Parathyroid adenoma (tissue), 2 donors: ENCODE data around the gene POMP.

Source experiments
- H2AFZ ChIP-seq: fragments of 300-600 bp; sonication (generic); one replicate; pipeline ENCODE4 v1.7.0; 2017; ENCODE audit warnings: antibody characterized with exemption, mild to moderate bottlenecking
- H3K27ac ChIP-seq: fragments of 300-600 bp; sonication (generic); one replicate; pipeline ENCODE4 v1.7.0; 2017
- H3K27me3 ChIP-seq: fragments of 300-600 bp; sonication (generic); one replicate; pipeline ENCODE4 v1.7.0; 2017; ENCODE audit warnings: low read length; ENCODE audit not compliant: control insufficient read depth, insufficient read depth
- H3K36me3 ChIP-seq: fragments of 300-600 bp; sonication (generic); one replicate; pipeline ENCODE4 v1.7.0; 2017; ENCODE audit warnings: low read length; ENCODE audit not compliant: control insufficient read depth, insufficient read depth
- H3K4me1 ChIP-seq: fragments of 300-600 bp; sonication (generic); one replicate; pipeline ENCODE4 v1.7.0; 2017; ENCODE audit warnings: control low read depth
- H3K4me2 ChIP-seq: fragments of 300-600 bp; sonication (generic); one replicate; pipeline ENCODE4 v1.7.0; 2017; ENCODE audit warnings: low read length
- H3K4me3 ChIP-seq: fragments of 300-600 bp; sonication (generic); one replicate; pipeline ENCODE4 v1.7.0; 2017; ENCODE audit warnings: low read depth, low read length
- H3K79me2 ChIP-seq: fragments of 300-600 bp; sonication (generic); one replicate; pipeline ENCODE4 v1.7.0; 2017; ENCODE audit warnings: control low read depth
- H3K9ac ChIP-seq: fragments of 300-600 bp; sonication (generic); one replicate; pipeline ENCODE4 v1.7.0; 2017; ENCODE audit warnings: mild to moderate bottlenecking
- H3K9me3 ChIP-seq: fragments of 300-600 bp; sonication (generic); one replicate; pipeline ENCODE4 v1.7.0; 2017; ENCODE audit warnings: low read length; ENCODE audit not compliant: control insufficient read depth
- CTCF ChIP-seq: fragments of 300-600 bp; sonication (generic); IDR thresholded peaks from one replicate; pipeline ENCODE4 v1.7.0; 2017; ENCODE audit warnings: antibody characterized with exemption, mild to moderate bottlenecking
- donor health status: primary hyperparathyroidism.

Gene POMP

GRCh38 chr13:28654276-28654675 lies 4.7 kb upstream of the POMP start:
- Histone ChIP-seq H2AFZ (no peak overlapping the region), H3K27me3 (no peaks in the 10 kb centered on the region), H3K4me2 (no peak overlapping the region), H3K4me3 (no peak overlapping the region), H3K4me1 (no peaks in the 10 kb centered on the region), H3K36me3 (no peaks in the 10 kb centered on the region), H3K27ac (no peak overlapping the region), H3K9ac (no peak overlapping the region), H3K79me2 (peaks cover 2% of the 10 kb centered on the region), H3K9me3 (no peaks in the 10 kb centered on the region)
- no peak for TF ChIP-seq CTCF

- Histone ChIP-seq H3K4me1 (peaks cover 7% of the 10 kb centered on the region), H3K27ac (no peak overlapping the region), H3K9me3 (no peaks in the 10 kb centered on the region), H3K79me2 (peaks cover 9% of the 10 kb centered on the region), H3K4me2 (no peak overlapping the region), H3K36me3 (no peaks in the 10 kb centered on the region), H2AFZ (no peak overlapping the region), H3K9ac (no peak overlapping the region), H3K4me3 (no peak overlapping the region), H3K27me3 (no peaks in the 10 kb centered on the region)
- no peak for TF ChIP-seq CTCF
Observed at GRCh38 chr13:28655561-28655960, 3.4 kb upstream of the POMP start.

- peak overlapping the region; percentile 57 for H2AFZ ChIP-seq
- peak overlapping the region; percentile 86 for H3K4me2 ChIP-seq
- no peaks in the 10 kb centered on the region for H3K36me3 ChIP-seq
- peak overlapping the region; percentile 89 for H3K27ac ChIP-seq
- no peak for TF ChIP-seq CTCF
- H3K9me3 ChIP-seq: no peaks in the 10 kb centered on the region
- H3K9ac ChIP-seq: no peak overlapping the region
- peaks cover 11% of the 10 kb centered on the region for H3K79me2 ChIP-seq
- no peaks in the 10 kb centered on the region for H3K27me3 ChIP-seq
- H3K4me1 ChIP-seq: peaks cover 7% of the 10 kb centered on the region
- H3K4me3 ChIP-seq: peak overlapping the region; percentile 83
Observed at GRCh38 chr13:28657784-28658538, 969 bp upstream of the POMP start.

GRCh38 chr13:28658539-28658795 lies 463 bp upstream of the POMP start:
- Histone ChIP-seq H3K27me3 (no peaks in the 10 kb centered on the region), H3K4me2 (peak overlapping the region; percentile 86), H3K79me2 (peaks cover 11% of the 10 kb centered on the region), H3K9ac (peak overlapping the region; percentile 1), H3K4me3 (peak overlapping the region; percentile 83), H3K4me1 (peaks cover 7% of the 10 kb centered on the region), H3K9me3 (no peaks in the 10 kb centered on the region), H3K36me3 (no peaks in the 10 kb centered on the region), H2AFZ (peak overlapping the region; percentile 57), H3K27ac (peak overlapping the region; percentile 89)
- no peak for TF ChIP-seq CTCF

GRCh38 chr13:28659621-28659970 lies 666 bp downstream of the POMP start:
- peaks cover 7% of the 10 kb centered on the region for H3K4me1 ChIP-seq
- H3K4me2 ChIP-seq: peak overlapping the region; percentile 86
- TF ChIP-seq CTCF: no peak
- H3K27me3 ChIP-seq: no peaks in the 10 kb centered on the region
- H3K4me3 ChIP-seq: peak overlapping the region; percentile 83
- peaks cover 11% of the 10 kb centered on the region for H3K79me2 ChIP-seq
- no peaks in the 10 kb centered on the region for H3K9me3 ChIP-seq
- no peaks in the 10 kb centered on the region for H3K36me3 ChIP-seq
- no peak overlapping the region for H3K9ac ChIP-seq
- peak overlapping the region; percentile 57 for H2AFZ ChIP-seq
- H3K27ac ChIP-seq: peak overlapping the region; percentile 89
